K562 (cell line): ENCODE measurements around the gene PRMT5. TPM values are rescaled to one million over a fixed set of nuclear protein-coding genes. Genes with fewer than 3 reads are reported as not detected.

ENCODE experiments used
- ATAC-seq: fragments of 200-7000 bp; cut with Tn5 transposase; 3 replicates; pipeline ENCODE4 v1.9.1; 2020; ENCODE audit warnings: moderate library complexity
- BruUV-seq: library from RNA; stranded (reverse); fragments of 400-500 nt; replicated peaks from 2 replicates; lab custom pipeline; 2021; lab: Mats Ljungman, UMichigan
- CTCF ChIA-PET: fragments of 300-600 bp; formaldehyde crosslinking; extraction: SDS; loops from one replicate; lab custom pipeline; 2021; ENCODE audit warnings: low intra/inter-chr PET ratio; lab: Yijun Ruan, JAX
- POLR2A ChIA-PET: fragments of 300-600, 350-650 bp; sonication (Branson Sonifier 250); formaldehyde crosslinking; extraction: SDS; loops from one replicate; lab custom pipeline; 2021; ENCODE audit warnings: antibody characterized with exemption, inconsistent platforms; lab: Yijun Ruan, JAX
- DNase-seq, 4 experiments: peaks; one replicate each; pipeline versions ENCODE4 v3.0.0 to v3.0.0-alpha.2; 2011 to 2018; ENCODE audit warnings: low spot score in 3 of 4, mixed read lengths in 3 of 4; ENCODE audit errors: extremely low read depth in 1 of 4
- FAIRE-seq: peaks from 2 replicates; lab custom pipeline; 2011; peaks lifted over from hg19 to GRCh38; lab: Jason Lieb, UNC
- H2AFZ ChIP-seq: 2 replicates; pipeline ENCODE4 v1.6.0; 2011; ENCODE audit warnings: low read depth, low read length, control low read depth, inconsistent platforms
- H3K27ac ChIP-seq: fragments of 200-600 bp; 3 replicates; pipeline ENCODE4 v1.8.0; 2011; ENCODE audit warnings: low read depth, mild to moderate bottlenecking, control low read depth, inconsistent platforms, low read length, moderate library complexity, mixed read lengths; ENCODE audit errors: extremely low read depth
- H3K27me3 ChIP-seq, 2 experiments: fragments of 300-600 bp in 1 of 2; 2 replicates in 1 of 2; 3 replicates in 1 of 2; pipeline versions ENCODE4 v1.6.0 to v1.8.0; 2011; ENCODE audit warnings: inconsistent platforms in 2 of 2, low read length in 2 of 2, mild to moderate bottlenecking in 1 of 2, mixed read lengths in 1 of 2, moderate library complexity in 1 of 2; ENCODE audit not compliant: control insufficient read depth in 2 of 2, insufficient read depth in 2 of 2
- H3K36me3 ChIP-seq: fragments of 300-600 bp; 3 replicates; pipeline ENCODE4 v1.8.0; 2011; ENCODE audit warnings: mild to moderate bottlenecking, low read length, inconsistent platforms; ENCODE audit not compliant: control insufficient read depth, insufficient read depth
- H3K4me1 ChIP-seq, 2 experiments: fragments of 200-600 bp in 1 of 2; replicated peaks in 1 of 2; 2 replicates in 1 of 2; 3 replicates in 1 of 2; pipeline versions ENCODE4 v1.5.1 to v1.8.0; 2011; ENCODE audit warnings: inconsistent platforms in 2 of 2, low read length in 2 of 2, mild to moderate bottlenecking in 1 of 2, mixed read lengths in 1 of 2, moderate library complexity in 1 of 2; ENCODE audit not compliant: control insufficient read depth in 2 of 2, insufficient read depth in 2 of 2
- H3K4me2 ChIP-seq: 2 replicates; pipeline ENCODE4 v1.6.1; 2011; ENCODE audit warnings: low read length, control low read depth, inconsistent platforms, mixed read lengths; ENCODE audit not compliant: insufficient read depth
- H3K4me3 ChIP-seq: fragments of 200-600 bp; sonication (generic), shearing (Covaris generic); 2 replicates; pipeline ENCODE4 v1.5.1; 2016; ENCODE audit warnings: control low read depth, inconsistent platforms
- H3K79me2 ChIP-seq: fragments of 200-600 bp; 3 replicates; pipeline ENCODE4 v1.8.0; 2011; ENCODE audit warnings: low read length, inconsistent platforms; ENCODE audit not compliant: control insufficient read depth, insufficient read depth
- H3K9ac ChIP-seq, 2 experiments: 2 replicates each; pipeline versions ENCODE4 v1.6.0 to v1.6.1; 2011; ENCODE audit warnings: low read depth in 2 of 2, low read length in 2 of 2, control low read depth in 1 of 2, inconsistent platforms in 1 of 2, mild to moderate bottlenecking in 1 of 2, mixed read lengths in 1 of 2; ENCODE audit not compliant: insufficient read depth in 1 of 2
- H3K9me1 ChIP-seq: one replicate; pipeline ENCODE4 v1.6.0; 2011; ENCODE audit warnings: inconsistent platforms, mild to moderate bottlenecking, low read length, moderate library complexity; ENCODE audit not compliant: control insufficient read depth, insufficient read depth
- H3K9me3 ChIP-seq: replicated peaks from 2 replicates; pipeline ENCODE4 v1.5.1; 2011; ENCODE audit warnings: low read depth, low read length, inconsistent platforms; ENCODE audit not compliant: control insufficient read depth, insufficient read depth
- H4K20me1 ChIP-seq: replicated peaks from 2 replicates; pipeline ENCODE4 v1.6.1; 2011; ENCODE audit warnings: low read length, inconsistent platforms, mixed read lengths; ENCODE audit not compliant: control insufficient read depth, insufficient read depth
- C11orf30 ChIP-seq: fragments of 450-650 bp; IDR thresholded peaks from 2 replicates; pipeline ENCODE4 v1.6.1; 2016; ENCODE audit warnings: low read depth, mild to moderate bottlenecking
- CHD2 ChIP-seq: IDR thresholded peaks from 2 replicates; pipeline ENCODE4 v1.6.1; 2011; ENCODE audit warnings: low read depth, low read length
- POLR2AphosphoS2 ChIP-seq: IDR thresholded peaks from 2 replicates; pipeline ENCODE4 v1.6.1; 2012; ENCODE audit warnings: low read length, improper control_type of control experiment
- RBM34 ChIP-seq: fragments of 200-400 bp; formaldehyde crosslinking; IDR thresholded peaks from 2 replicates; pipeline ENCODE4 v1.6.1; 2018; ENCODE audit warnings: low read length, borderline replicate concordance; ENCODE audit not compliant: insufficient read depth
- SIN3A ChIP-seq, 2 experiments: fragments of 150-350 bp in 1 of 2; IDR thresholded peaks; 2 replicates each; pipeline ENCODE4 v1.6.1; 2011 to 2016; ENCODE audit warnings: borderline replicate concordance in 2 of 2, low read depth in 2 of 2, low read length in 2 of 2, mild to moderate bottlenecking in 2 of 2, moderate library complexity in 2 of 2; ENCODE audit not compliant: control insufficient read depth in 1 of 2
- SIRT6 ChIP-seq: IDR thresholded peaks from one replicate; pipeline ENCODE4 v1.6.1; 2012; ENCODE audit warnings: low read depth, mild to moderate bottlenecking, control low read depth, inconsistent platforms, low read length, moderate library complexity
- TBP ChIP-seq: optimal IDR thresholded peaks from 2 replicates; pipeline ENCODE3; 2011; ENCODE audit warnings: low read depth, low read length, improper control_type of control experiment
- ZHX1 ChIP-seq: fragments of 150-350 bp; conservative IDR thresholded peaks from 2 replicates; pipeline ENCODE4 v1.6.1; 2014; ENCODE audit warnings: low read length
- ZNF197 ChIP-seq: fragments of 200-800 bp; sonication (Bioruptor generic); IDR thresholded peaks from 2 replicates; pipeline ENCODE4 v1.6.1; 2016; ENCODE audit warnings: low read depth, missing genetic modification characterization, missing compliant biosample characterization
- ZNF263 ChIP-seq: sonication (generic); formaldehyde crosslinking; IDR thresholded peaks from 2 replicates; pipeline ENCODE4 v1.8.0; 2022; ENCODE audit warnings: mild to moderate bottlenecking, missing genetic modification reagents, borderline replicate concordance
- ZNF586 ChIP-seq: fragments of 450-650 bp; formaldehyde crosslinking; conservative IDR thresholded peaks from 2 replicates; pipeline ENCODE4 v1.4.0; 2020; ENCODE audit warnings: mild to moderate bottlenecking, moderate library complexity
- WGBS: fragments of 100-300 bp; shearing (Covaris generic); methylation state at CpG from one replicate; pipeline ENCODE4 v1.1.6; 2016; ENCODE audit warnings: low coverage, mixed read lengths; ENCODE audit not compliant: insufficient coverage; ENCODE audit errors: missing lambda C conversion rate; 5-methylcytosine and 5-hydroxymethylcytosine counted together
- in situ Hi-C: fragments of 300-500 bp; cut with MboI; formaldehyde crosslinking; loops from 4 replicates; pipeline ENCODE4 v1.15.0; 2018; ENCODE audit warnings: inconsistent platforms, mixed read lengths
- intact Hi-C: fragments of 100-400 bp; cut with micrococcal nuclease; formaldehyde crosslinking; loops from 2 replicates; pipeline ENCODE4 v1.14.2; 2022
- polyA plus RNA-seq, 8 experiments: library from polyadenylated mRNA; depleted of rRNA in 4 of 8; stranded (reverse) in 5 of 8; unstranded in 3 of 8; fragments of >200 nt; fragmentation: Nextera tagmentation in 2 of 8; fragmentation: Illumina TruSeq in 1 of 8; extraction: Ambion mirVana in 2 of 8; extraction: Trizol in 1 of 8; gene quantifications; 2 replicates each; pipeline versions ENCODE4 v1.2.1 to v1.2.3, GENCODE V29; 2011 to 2014; ENCODE audit warnings: inconsistent platforms in 1 of 8, missing spikeins in 1 of 8
- total RNA-seq, 7 experiments: library from RNA; depleted of rRNA in 6 of 7; stranded (reverse); fragments of >200 nt in 6 of 7; fragmentation: Illumina TruSeq in 2 of 7; extraction: Trizol in 2 of 7; gene quantifications; 2 replicates each; pipeline versions ENCODE4 v1.2.1 to v1.2.3, GENCODE V29; 2011 to 2021; ENCODE audit warnings: low replicate concordance in 1 of 7
- TF ChIP-seq, protein P1 (sequence below): sonication (generic); formaldehyde crosslinking; IDR thresholded peaks from 2 replicates; pipeline ENCODE4 v1.9.0; 2022; ENCODE audit warnings: mild to moderate bottlenecking, missing genetic modification reagents
- TF ChIP-seq, protein P2 (sequence below): fragments of 200-800 bp; sonication (Bioruptor generic); IDR thresholded peaks from 2 replicates; pipeline ENCODE4 v1.6.1; 2016; ENCODE audit warnings: missing genetic modification characterization, missing compliant biosample characterization

Gene PRMT5
- total and polyA plus RNA-seq, 9 of the 15 experiments (the other 6 are each of a cell fraction or from before 2014, with no cell fraction given), result 114 to 552 (median 222) TPM

GRCh38 chr14:22910916-22911315 is 18.3 kb downstream of the PRMT5 start:
- H3K9ac ChIP-seq, result no peak overlapping the region
- peaks cover 65% of the 10 kb centered on the region for H3K36me3 ChIP-seq
- WGBS, result 91% methylated on average over 5 of the region's 5 CpGs
- H3K79me2 ChIP-seq, result peaks cover 42% of the 10 kb centered on the region
- no peak overlapping the region for H2AFZ ChIP-seq
- no peak for ATAC-seq
- no peaks in the 10 kb centered on the region for H3K9me1 ChIP-seq
- no peak overlapping the region for H3K27ac ChIP-seq
- in situ Hi-C loops (no loop called here), intact Hi-C loops (no loop called here)
- CTCF ChIA-PET, result no interaction called here
- FAIRE-seq, result no peak
- no peaks in the 10 kb centered on the region for H3K4me1 ChIP-seq
- no peak overlapping the region for H3K4me2 ChIP-seq
- no peaks in the 10 kb centered on the region for H4K20me1 ChIP-seq
- POLR2A ChIA-PET, result interaction anchor here (0.8 to 1.7 kb wide), 3 partner anchors 8 to 29 kb away, joined by 3 to 5 read pairs (median 3); partner anchors contain the start of gene RBM23
- H3K9me3 ChIP-seq, result no peaks in the 10 kb centered on the region
- no peaks in the 10 kb centered on the region for H3K27me3 ChIP-seq
- DNase-seq, result no peak
- no peak overlapping the region for H3K4me3 ChIP-seq
- BruUV-seq, result no TSS peak
- TF ChIP-seq POLR2AphosphoS2, result no peak
- no peak for TF ChIP-seq ZHX1
- no peak for TF ChIP-seq ZNF263 (CRISPR knock-in tag)
- no peak for TF ChIP-seq SIRT6
- TF ChIP-seq, protein P1, sequence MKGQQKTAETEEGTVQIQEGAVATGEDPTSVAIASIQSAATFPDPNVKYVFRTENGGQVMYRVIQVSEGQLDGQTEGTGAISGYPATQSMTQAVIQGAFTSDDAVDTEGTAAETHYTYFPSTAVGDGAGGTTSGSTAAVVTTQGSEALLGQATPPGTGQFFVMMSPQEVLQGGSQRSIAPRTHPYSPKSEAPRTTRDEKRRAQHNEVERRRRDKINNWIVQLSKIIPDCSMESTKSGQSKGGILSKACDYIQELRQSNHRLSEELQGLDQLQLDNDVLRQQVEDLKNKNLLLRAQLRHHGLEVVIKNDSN (CRISPR knock-in tag), result no peak
- no peak for TF ChIP-seq TBP
- TF ChIP-seq, protein P2, sequence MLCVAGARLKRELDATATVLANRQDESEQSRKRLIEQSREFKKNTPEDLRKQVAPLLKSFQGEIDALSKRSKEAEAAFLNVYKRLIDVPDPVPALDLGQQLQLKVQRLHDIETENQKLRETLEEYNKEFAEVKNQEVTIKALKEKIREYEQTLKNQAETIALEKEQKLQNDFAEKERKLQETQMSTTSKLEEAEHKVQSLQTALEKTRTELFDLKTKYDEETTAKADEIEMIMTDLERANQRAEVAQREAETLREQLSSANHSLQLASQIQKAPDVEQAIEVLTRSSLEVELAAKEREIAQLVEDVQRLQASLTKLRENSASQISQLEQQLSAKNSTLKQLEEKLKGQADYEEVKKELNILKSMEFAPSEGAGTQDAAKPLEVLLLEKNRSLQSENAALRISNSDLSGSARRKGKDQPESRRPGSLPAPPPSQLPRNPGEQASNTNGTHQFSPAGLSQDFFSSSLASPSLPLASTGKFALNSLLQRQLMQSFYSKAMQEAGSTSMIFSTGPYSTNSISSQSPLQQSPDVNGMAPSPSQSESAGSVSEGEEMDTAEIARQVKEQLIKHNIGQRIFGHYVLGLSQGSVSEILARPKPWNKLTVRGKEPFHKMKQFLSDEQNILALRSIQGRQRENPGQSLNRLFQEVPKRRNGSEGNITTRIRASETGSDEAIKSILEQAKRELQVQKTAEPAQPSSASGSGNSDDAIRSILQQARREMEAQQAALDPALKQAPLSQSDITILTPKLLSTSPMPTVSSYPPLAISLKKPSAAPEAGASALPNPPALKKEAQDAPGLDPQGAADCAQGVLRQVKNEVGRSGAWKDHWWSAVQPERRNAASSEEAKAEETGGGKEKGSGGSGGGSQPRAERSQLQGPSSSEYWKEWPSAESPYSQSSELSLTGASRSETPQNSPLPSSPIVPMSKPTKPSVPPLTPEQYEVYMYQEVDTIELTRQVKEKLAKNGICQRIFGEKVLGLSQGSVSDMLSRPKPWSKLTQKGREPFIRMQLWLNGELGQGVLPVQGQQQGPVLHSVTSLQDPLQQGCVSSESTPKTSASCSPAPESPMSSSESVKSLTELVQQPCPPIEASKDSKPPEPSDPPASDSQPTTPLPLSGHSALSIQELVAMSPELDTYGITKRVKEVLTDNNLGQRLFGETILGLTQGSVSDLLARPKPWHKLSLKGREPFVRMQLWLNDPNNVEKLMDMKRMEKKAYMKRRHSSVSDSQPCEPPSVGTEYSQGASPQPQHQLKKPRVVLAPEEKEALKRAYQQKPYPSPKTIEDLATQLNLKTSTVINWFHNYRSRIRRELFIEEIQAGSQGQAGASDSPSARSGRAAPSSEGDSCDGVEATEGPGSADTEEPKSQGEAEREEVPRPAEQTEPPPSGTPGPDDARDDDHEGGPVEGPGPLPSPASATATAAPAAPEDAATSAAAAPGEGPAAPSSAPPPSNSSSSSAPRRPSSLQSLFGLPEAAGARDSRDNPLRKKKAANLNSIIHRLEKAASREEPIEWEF, result no peak
- no peak for TF ChIP-seq CHD2
- no peak for TF ChIP-seq C11orf30
- TF ChIP-seq SIN3A (IDR thresholded peaks at IDR 0.05; ENCODE audit: borderline replicate concordance in 2 of 2, control insufficient read depth in 1 of 2, low read depth in 2 of 2, low read length in 2 of 2), result no peak
- no peak for TF ChIP-seq RBM34
- TF ChIP-seq ZNF586, result no peak
- no peak for TF ChIP-seq ZNF197 (CRISPR knock-in tag)
